Stimulated activated CD4-positive, alpha-beta T cell treated with anti-CD3 and anti-CD28 coated beads, TNF-alpha, amount 100 ng/mL, for 1 hour (primary cell): ENCODE results near the gene ETV6.

Experiments used
- DNase-seq, 3 donors: peaks; one replicate each; pipeline ENCODE4 v3.0.0-alpha.2; 2020; ENCODE audit warnings: low read depth in 3 of 3, low spot score in 1 of 3

The ETV6 gene

DNA sequence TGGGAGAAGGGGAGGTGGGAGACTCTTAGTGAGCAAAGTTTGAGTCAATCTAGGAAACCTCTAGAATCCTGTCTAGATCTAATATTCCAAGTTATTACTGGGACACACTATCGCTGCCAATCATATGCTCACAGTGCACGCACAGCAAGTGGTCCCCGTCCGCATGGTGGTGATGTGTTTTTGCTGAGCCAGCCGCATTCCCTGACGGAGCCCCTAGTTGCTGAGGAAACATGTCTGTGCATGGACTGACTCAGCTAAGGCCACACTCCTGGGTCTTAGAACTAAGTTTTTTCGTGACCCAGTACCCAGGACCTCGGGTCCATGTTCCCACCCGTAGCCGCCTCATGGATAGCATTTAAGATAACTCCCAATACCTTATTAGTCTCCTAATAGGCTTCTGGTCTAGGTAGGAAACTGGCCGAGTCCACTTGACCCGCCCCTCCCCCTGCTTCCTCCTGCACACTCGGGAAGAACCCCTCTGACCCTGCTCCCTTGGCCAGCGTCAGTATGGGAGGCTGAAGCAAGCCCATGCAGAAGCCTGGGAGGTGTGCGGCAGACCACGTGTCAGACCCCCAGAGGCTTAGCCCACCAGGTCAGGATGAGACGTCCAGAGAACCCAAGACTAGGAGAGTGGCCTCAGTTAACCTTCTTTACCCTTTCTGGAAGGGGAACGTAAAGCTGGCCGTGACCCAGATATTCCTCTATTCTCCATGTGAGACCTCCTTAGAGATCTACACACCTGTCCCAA, 200.5 kb downstream of the ETV6 start:
- DNase-seq, result no peak

DNA sequence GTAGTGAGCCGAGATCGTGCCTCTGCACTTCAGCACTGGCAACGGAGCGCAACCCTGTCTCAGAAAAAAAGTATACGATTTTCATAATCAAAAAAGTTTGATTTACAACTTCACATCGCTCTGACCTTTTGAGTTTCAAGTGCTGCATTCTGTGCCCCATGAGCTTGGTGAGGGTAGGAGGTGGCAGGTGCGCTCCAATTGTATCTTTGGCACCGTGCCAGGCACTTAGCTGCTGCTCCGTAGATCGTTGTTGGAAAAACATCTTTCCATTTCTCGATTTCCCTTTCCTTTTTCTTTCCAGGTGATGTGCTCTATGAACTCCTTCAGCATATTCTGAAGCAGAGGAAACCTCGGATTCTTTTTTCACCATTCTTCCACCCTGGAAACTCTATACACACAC, 203.7 kb downstream of the ETV6 start:
- DNase-seq, result no peak

DNA sequence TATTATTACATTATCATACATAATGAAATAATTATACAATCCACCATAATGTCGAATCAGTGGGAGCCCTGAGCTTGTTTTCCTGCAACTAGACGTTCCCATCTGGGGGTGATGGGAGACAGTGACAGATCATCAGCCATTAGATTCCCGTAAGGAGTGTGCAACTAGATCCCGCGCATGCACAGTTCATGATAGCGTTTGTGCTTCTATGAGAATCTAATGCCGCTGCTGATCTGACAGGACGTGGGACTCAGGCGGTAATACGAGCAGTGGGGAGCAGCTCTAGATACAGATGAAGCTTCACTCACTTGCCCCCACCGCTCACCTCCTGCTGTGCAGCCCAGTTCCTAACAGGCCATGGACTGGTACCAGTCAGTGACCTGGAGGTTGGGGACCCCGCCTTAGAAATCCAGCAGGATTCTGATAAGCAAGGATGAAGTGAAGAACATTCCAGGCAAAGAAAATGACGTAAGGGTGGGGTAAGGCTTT, 204.6 kb downstream of the ETV6 start:
- DNase-seq, result no peak

DNA sequence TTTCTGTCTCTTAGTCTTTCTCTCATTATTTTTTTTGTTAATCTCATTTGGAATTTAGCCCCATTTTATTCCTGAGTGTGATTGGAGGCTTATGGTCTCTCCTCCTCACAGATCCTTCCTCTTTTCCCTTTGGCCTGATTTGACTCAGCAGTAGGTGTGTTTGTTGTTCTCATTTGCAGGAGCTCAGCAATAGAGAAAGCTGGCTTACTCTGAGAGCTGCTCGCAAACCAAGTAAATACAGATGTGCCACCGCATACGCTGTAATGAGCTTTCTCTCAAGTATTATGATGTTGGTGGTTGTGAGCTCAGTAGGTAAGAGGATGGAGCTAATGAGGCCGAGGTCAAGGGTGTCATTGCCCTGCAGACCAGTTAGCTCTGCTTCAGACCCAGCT, 206.5 kb downstream of the ETV6 start:
- DNase-seq, result no peak

DNA sequence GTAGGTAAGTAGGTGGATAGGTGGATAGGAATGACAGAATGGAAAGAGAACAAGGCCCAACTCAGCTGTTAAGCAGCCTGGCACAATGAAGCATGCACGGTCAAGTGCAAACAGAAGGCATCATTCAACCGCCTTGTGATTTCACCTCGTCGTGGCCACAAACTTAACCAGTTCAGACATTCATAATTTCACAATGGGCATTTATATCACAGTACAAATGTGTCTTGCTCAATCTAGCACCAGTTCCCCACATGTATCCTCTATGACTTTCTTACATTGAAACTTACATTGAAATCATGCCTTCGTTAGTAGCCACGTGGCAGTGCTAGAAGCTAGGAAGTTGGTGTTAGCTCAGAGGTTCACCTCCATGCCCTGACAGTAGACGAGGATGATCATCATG, 207.5 kb downstream of the ETV6 start:
- DNase-seq, result no peak

DNA sequence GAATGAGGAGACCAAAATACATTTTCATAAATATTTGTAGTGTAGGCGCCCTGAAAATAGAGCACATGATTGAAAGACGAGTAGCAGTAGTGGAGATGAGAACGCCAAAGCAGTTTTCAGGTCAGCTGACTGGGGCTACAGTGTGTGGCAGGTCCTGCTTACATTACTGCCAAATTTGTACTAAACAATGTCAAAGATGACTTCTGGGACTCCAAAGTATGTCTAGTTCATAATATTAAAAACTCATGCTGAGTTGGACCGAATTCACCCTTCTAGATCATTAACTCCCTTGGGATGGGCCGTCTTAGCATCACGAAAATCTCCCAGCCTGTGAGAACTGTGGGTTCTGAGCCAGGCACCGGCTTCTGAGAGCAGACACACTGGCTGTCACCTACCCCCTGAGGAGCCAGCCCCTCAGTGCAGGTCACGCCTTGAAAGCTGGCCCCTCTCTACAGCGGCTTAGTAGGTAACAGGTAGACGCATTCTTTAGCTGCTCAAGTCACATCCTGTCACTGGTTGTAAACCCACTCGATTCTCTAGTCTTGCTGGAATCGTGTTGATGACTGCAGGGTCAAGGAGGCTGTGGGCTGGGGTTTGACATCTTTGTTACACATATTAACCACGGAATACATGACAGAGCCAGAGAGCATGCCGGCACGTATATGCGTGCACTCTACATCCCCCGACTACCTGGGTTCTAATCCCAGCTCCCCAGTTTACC, 210.4 kb downstream of the ETV6 start:
- DNase-seq, result no peak

DNA sequence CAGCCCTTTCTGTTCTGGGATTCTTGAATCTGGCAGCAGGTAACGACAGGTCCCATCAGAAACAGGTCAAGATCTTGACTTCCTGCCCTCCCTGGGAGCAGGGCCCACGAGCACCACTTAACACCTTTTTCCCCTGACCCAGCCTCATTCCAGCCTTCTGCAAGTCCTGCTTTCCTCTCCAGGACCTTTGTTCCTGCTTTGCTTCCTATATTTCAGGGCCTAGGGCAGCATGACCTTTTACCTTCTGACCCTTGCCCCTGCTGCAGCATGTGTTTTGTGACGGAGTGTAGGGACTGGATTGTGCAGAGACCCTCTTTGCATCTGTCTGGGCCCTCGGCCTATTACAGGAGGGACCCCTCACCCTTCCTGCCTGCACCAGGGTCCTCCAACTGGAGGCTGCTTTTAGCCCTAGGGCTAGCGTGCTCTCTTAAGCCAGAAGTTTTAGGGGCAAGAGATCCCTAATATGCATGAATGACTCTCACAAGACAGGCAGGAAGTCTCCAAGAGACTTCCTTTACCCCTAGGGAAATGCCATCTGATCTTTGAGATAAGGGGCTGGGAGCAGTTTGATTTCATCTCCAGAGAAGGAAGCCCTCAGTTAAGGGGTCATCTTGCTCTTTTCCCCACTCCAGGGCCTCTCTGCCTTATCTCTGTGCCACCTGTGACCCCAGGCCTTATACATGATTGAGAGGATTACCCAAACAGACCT, 211.8 kb downstream of the ETV6 start:
- DNase-seq, result no peak

DNA sequence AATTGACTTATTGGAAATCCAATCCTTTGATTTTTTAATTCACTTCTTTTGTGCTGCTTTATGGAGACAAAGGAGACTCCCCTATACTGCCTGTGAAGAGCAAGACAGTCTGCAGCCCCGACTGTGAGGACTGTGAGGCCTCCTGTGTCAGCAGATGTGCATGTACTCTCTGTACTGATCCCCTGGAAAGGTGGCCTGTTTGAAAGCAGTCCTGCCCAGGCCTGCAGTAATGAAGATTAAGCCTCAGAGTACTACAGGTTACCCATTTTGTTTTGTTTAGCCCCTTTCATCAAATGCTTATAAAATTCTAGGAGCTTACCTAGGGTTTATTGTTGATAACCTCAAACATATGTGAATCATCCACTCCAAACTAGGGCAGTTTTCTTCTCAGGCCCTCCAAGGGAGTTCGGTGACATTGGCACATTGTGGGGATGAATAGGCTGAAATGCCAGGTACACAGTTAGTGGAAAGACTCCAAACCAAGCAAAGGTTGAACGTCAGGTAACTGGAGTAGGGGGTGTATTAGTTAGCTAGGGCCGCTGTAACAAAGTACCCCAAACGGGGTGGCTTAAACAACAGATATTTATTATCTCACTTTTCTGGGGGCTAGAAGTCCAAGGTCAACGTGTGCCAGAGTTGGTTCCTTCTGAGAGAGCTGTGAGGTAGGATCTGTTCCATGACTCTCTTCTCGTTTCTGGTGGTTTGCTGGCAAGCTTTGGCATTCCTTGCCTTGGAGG, 212.6 kb downstream of the ETV6 start:
- DNase-seq, result no peak

DNA sequence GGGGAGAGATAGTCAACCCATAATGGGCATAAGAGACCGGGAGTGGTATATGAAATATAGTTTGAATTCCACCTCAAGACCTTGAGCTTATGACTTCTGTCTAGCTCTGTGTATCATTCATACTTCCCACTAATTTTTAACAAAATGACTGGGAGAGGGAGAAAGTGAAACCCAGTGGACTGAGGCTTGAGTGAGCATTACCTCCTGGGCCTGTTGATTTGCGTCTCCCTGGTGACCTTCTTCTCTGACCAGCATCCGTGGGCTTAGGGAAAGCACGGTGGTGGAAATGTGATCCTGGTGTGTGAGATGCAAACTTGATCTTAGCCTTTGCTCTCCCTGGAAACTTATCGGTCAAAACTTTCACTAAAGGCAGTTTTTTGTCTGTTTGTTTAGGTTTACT, 213.3 kb downstream of the ETV6 start:
- no peak for DNase-seq

DNA sequence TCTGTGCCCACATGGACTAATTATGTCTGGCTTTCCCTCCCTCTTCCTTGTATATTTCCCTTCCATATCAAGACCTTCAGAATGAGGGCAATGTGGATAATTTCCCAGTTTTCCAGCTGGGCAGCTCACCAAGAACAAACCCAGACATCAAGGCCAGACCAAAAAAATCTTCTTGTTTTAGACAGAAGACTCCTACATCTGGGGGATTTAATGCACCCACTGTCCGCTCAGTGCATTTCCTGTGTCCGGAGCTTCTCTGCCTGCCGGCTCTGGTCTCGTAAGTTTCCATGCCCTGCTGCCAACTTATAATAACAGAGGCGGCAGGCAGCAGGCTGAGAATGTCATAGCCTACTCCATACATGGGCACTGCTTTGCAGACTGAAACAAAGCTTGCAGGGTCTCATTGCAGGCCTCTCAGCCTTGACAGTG, 214.0 kb downstream of the ETV6 start:
- no peak for DNase-seq

DNA sequence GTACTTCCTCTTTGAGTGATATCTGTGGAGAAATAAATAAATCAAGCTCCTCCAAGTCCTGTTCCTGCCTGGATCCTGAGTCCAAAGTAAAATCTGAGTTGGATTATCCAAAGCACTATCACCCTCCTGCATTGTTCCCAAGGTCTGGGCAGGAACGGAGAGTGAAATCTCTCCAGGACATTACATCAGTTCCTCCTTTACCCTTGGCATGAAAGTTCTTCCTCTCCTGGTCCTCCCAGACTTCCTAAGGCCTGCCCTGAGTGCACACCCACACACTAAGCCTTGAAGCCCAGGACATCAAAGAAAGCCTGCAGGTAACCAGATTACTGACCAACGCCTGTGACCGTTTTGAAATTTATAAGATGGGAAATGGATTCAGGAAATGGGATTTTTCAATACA, 214.5 kb downstream of the ETV6 start:
- DNase-seq, result no peak

DNA sequence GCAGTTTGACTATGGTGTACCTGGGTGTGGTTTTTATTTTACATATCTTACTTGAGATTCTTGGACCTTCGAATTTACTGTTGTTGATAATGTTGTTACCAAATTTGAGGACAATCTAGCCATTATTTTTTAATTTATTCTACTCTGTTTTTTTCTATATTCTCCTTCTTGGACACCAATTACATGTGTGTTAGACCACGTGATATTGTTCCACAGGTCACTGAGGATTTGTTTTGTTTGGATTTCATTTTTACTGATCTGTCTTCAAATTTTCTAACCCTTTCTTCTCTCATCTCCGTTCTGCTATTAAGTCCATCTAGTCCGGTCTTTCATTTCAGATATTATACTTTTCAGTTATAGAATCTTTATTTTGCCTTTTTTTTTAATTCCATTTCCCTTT, 216.3 kb downstream of the ETV6 start:
- DNase-seq, result no peak

DNA sequence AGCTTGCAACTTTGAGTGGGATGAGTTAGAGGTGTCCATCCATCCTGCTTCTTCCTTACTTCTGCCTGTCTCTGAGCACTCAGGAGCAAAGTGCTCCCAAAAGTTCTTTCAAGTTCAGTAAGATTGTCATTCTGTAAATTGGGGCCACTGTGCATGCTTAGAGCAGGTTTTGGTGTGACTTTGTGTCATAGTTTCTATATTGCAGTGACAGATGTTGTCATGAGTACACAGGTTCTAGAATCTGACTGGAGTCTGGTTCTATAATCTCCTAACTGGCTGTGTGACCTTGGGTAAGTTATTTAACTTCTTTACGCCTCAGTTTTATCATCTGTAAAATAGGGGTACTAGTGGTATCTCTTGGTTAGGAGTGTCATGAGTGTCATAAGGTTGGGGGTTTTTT, 218.6 kb downstream of the ETV6 start:
- DNase-seq, result no peak

DNA sequence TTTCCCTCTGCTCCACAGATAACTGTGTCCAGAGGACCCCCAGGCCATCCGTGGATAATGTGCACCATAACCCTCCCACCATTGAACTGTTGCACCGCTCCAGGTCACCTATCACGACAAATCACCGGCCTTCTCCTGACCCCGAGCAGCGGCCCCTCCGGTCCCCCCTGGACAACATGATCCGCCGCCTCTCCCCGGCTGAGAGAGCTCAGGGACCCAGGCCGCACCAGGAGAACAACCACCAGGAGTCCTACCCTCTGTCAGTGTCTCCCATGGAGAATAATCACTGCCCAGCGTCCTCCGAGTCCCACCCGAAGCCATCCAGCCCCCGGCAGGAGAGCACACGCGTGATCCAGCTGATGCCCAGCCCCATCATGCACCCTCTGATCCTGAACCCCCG, 219.9 kb downstream of the ETV6 start:
- DNase-seq, result no peak

DNA sequence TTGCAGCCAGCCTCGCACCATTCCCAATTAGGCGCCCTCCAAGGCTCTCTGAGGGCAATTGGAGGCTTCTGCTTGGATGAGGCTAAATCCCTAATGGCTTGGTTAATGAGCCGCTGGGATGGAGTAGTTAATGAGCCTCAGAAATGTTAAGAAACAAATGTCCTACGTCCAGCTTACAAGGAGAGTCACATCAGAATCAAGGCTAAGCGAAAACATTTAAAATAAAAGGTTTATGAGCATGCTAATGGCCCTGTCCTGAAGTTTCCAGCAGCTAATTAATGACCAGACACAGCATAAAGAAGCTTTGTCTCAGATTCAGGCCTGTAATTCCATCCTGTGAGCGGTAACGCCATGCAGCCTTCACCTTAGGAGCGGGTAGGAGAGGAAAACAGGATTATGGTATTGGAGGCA, 220.6 kb downstream of the ETV6 start:
- DNase-seq, result no peak

DNA sequence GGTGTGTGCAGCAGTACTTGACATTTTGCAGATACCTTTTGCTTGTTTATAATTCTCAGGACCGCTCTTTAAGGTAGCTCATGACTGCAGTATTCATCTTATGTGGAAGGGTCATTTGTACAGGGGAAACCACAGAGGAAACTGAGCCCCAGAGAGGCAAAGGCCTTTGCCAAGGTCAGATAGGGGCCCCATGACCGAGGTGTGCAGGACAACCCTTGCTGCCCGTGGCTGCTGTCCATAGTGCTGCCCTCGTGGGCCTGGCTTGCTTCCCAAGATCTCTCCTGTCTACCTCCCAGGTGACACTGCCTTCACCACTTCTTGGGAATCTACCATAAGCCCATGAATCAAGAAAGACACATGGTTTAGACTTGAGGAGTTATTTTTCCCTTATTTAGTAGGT, 222.6 kb downstream of the ETV6 start:
- DNase-seq, result no peak

DNA sequence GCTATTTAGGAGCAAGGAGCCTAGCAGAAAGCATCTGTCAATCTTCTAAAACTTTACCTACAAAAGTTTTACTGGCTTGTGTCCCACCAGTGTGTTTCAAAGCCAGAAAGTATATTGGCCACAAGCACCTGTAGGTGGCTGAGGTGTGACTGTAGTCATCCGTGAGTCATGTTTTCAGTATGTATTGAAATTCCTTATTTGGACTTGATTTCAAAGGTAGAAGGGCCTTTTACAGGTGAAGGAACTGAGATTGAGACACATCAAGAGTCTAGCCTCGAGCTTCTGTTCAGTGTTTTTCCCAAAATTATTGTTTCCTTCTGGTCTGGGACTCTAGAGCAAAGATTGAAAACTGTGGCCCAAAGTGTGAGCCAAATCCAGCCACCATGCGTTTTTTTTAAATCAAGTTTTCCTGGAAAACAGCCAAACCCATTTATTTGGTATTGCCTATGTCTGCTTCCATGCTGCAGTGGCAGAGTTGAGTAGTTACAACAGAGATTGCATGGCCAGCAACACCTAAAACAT, 226.0 kb downstream of the ETV6 start:
- no peak for DNase-seq

DNA sequence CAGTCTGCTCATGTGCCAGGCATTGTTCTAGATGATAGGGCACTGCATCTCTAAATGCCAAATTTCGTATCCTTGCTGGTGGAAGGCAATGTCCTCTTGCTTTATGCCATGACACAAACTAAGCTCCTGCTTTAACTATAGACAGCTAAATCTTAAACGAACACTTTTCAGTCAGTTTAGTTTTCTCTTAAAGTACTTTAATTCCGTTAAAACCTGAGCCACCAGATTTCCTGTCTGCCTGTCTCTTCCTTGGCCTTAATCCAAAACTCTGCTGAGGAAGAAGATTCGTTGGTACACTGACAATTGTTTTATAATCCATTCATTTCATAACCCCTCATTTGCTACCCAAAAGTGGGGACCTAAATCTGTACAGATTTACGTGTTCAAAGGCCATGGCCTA, 226.8 kb downstream of the ETV6 start:
- no peak for DNase-seq

DNA sequence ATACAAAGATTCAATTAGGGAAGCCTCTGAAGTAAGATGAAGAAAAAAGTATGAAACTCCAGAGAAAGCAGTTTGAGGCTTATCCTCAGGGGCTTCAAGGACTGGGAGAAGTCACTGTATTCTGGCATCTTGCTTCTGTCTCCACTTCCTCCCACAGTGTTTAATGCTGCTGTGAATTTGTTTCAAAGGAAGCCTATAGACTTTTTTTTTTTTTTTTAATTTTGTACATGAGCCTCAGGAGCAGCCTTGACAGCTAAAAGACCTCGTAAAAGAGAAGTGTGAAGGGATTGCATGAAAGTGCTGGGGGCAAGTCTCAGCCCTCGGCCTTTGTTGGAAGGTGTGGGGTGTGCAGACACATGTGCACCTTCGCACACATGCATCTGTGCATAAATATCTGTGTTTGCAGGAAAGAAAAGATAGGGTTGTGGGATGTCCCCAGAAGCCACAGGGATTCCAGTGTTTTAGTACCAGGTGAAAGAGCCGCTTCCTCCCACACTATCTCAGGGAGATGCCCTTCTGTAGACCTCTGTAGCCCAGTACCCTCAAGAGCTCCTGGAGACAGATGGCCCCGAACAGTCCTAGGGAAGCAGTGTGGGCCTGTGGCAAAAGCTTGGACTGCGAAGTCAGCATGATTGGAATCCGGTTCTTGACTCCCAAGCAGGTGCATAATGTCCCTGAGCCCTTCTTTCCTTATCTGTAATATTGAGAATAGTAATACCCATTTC, 227.8 kb downstream of the ETV6 start:
- DNase-seq, result no peak
